C4-2B (cell line): ENCODE measurements around the gene COA1.

Experiments used
- H3K27ac ChIP-seq: fragments of 450-650 bp; 2 replicates; pipeline ENCODE4 v1.5.1; 2017
- ZFX ChIP-seq: fragments of 450-650 bp; IDR thresholded peaks from 2 replicates; pipeline ENCODE4 v1.6.1; 2017
- TF ChIP-seq, protein P1 (sequence below): fragments of 450-650 bp; conservative IDR thresholded peaks from 2 replicates; pipeline ENCODE4 v1.5.1; 2017; ENCODE audit warnings: mild to moderate bottlenecking

Gene COA1

DNA sequence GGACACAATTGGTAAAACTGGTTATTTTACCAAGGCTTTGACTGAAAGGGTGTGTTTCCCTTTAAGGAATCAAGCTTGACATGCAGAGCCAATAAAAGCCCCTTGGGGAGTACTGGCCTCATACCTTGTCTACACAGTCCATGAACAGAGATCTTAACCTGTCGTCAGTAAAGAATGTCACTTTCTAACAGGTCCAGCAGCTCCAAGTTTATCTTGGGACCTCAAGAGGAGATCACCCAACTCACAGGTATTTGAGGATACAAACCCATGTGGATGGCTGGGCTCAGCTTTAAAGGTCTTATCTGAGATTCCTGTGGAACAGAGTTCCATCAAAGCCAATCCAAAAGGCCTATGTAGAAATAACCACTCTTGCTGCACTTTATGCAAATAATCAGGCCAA, 61.3 kb downstream of the COA1 start:
- TF ChIP-seq, protein P1, sequence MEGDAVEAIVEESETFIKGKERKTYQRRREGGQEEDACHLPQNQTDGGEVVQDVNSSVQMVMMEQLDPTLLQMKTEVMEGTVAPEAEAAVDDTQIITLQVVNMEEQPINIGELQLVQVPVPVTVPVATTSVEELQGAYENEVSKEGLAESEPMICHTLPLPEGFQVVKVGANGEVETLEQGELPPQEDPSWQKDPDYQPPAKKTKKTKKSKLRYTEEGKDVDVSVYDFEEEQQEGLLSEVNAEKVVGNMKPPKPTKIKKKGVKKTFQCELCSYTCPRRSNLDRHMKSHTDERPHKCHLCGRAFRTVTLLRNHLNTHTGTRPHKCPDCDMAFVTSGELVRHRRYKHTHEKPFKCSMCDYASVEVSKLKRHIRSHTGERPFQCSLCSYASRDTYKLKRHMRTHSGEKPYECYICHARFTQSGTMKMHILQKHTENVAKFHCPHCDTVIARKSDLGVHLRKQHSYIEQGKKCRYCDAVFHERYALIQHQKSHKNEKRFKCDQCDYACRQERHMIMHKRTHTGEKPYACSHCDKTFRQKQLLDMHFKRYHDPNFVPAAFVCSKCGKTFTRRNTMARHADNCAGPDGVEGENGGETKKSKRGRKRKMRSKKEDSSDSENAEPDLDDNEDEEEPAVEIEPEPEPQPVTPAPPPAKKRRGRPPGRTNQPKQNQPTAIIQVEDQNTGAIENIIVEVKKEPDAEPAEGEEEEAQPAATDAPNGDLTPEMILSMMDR, result no peak
- TF ChIP-seq ZFX, result no peak
- H3K27ac ChIP-seq, result no peak overlapping the region

DNA sequence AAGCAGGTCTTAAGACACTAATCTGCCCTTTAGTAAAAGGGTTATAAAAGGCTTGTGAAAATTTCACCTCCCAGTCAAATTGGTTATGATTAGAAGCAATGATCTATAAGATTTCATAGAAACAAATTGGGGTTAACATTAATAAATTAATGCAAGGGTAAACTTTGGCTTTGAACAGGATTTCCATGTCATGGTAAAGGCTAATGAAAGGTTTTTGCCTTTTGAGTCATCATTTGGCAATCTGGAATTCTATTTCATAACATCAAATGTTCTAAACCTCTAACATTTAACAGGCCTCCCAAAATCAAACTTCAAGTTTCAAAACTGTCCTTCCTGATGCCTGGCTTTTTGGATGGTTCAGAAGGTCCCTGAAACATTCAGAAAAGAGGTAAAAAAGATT, 62.4 kb downstream of the COA1 start:
- H3K27ac ChIP-seq, result no peak overlapping the region
- TF ChIP-seq, protein P1, result no peak
- TF ChIP-seq ZFX, result no peak

- no peak overlapping the region for H3K27ac ChIP-seq
- TF ChIP-seq, protein P1, result no peak
- no peak for TF ChIP-seq ZFX
Observed at GRCh38 chr7:43664681-43665080, 64.6 kb downstream of the COA1 start.

- no peak overlapping the region for H3K27ac ChIP-seq
Observed at GRCh38 chr7:43660141-43660540, 69.2 kb downstream of the COA1 start.

GRCh38 chr7:43659549-43659896, 69.8 kb downstream of the COA1 start:
- H3K27ac ChIP-seq, result no peak overlapping the region
- no peak for TF ChIP-seq ZFX
- TF ChIP-seq, protein P1, result no peak

More at GRCh38 chr7:43660141-43660540, 69.2 kb downstream of the COA1 start:
- TF ChIP-seq, protein P1, result no peak
- no peak for TF ChIP-seq ZFX

- TF ChIP-seq, protein P1, result no peak
- no peak for TF ChIP-seq ZFX
- H3K27ac ChIP-seq, result no peak overlapping the region
Observed at GRCh38 chr7:43658718-43659548, 70.4 kb downstream of the COA1 start.

- TF ChIP-seq, protein P1, result no peak
- TF ChIP-seq ZFX, result no peak
- no peak overlapping the region for H3K27ac ChIP-seq
Observed at GRCh38 chr7:43656997-43657396, 72.3 kb downstream of the COA1 start.
